GM12878 (cell line): ENCODE measurements around the gene MYRF. TPM values are rescaled to one million over a fixed set of nuclear protein-coding genes. Genes with fewer than 3 reads are reported as not detected.

Experiments used
- ATAC-seq: fragments of 200-7000 bp; cut with Tn5 transposase; 3 replicates; pipeline ENCODE4 v1.9.1; 2020; ENCODE audit warnings: mild to moderate bottlenecking, moderate library complexity
- BruUV-seq: library from RNA; stranded (reverse); fragments of 400-500 nt; replicated peaks from 2 replicates; lab custom pipeline; 2021; lab: Mats Ljungman, UMichigan
- CTCF ChIA-PET: fragments of 300-600 bp; sonication (Branson Sonifier 250); formaldehyde crosslinking; extraction: SDS; loops from one replicate; lab custom pipeline; 2021; ENCODE audit warnings: inconsistent platforms; lab: Yijun Ruan, JAX
- POLR2A ChIA-PET: fragments of 350-600 bp; formaldehyde crosslinking; extraction: SDS; loops from one replicate; lab custom pipeline; 2021; ENCODE audit warnings: inconsistent platforms; lab: Charles Lee
- RAD21 ChIA-PET: fragments of 300-600 bp; sonication (Branson Sonifier 250); formaldehyde crosslinking; loops from one replicate; lab custom pipeline; 2023; ENCODE audit warnings: antibody characterized with exemption; ENCODE audit not compliant: unreplicated experiment; lab: Charles Lee
- SMC1A ChIA-PET: fragments of 300-600 bp; sonication (Branson Sonifier 250); formaldehyde crosslinking; loops from one replicate; lab custom pipeline; 2023; ENCODE audit not compliant: unreplicated experiment, uncharacterized antibody; lab: Charles Lee
- DNase-seq: peaks from one replicate; pipeline ENCODE4 v3.0.0-alpha.2; 2011; ENCODE audit warnings: low read depth, low spot score
- FAIRE-seq: peaks from 3 replicates; lab custom pipeline; 2011; peaks lifted over from hg19 to GRCh38; lab: Jason Lieb, UNC
- H2AFZ ChIP-seq: 2 replicates; pipeline ENCODE4 v1.6.0; 2011; ENCODE audit warnings: low read depth, low read length, control low read depth; ENCODE audit not compliant: control insufficient read depth
- H3K27ac ChIP-seq: 2 replicates; pipeline ENCODE4 v1.5.1; 2011; ENCODE audit warnings: control low read depth; ENCODE audit not compliant: control insufficient read depth, insufficient read depth
- H3K27me3 ChIP-seq, 2 experiments: replicated peaks in 1 of 2; 2 replicates each; pipeline versions ENCODE4 v1.6.0 to v1.6.1; 2011; ENCODE audit warnings: low read length in 1 of 2; ENCODE audit not compliant: control insufficient read depth in 2 of 2, insufficient read depth in 2 of 2
- H3K36me3 ChIP-seq, 2 experiments: 2 replicates each; pipeline ENCODE4 v1.5.1; 2011; ENCODE audit warnings: low read length in 1 of 2; ENCODE audit not compliant: control insufficient read depth in 2 of 2, insufficient read depth in 2 of 2
- H3K4me1 ChIP-seq: 2 replicates; pipeline ENCODE4 v1.6.1; 2011; ENCODE audit warnings: mild to moderate bottlenecking, low read length, moderate library complexity, mixed read lengths; ENCODE audit not compliant: control insufficient read depth, insufficient read depth
- H3K4me2 ChIP-seq: 2 replicates; pipeline ENCODE4 v1.6.0; 2011; ENCODE audit warnings: control low read depth; ENCODE audit not compliant: control insufficient read depth, insufficient read depth
- H3K4me3 ChIP-seq: fragments of 200-600 bp; sonication (generic); 2 replicates; pipeline ENCODE4 v1.5.1; 2016
- H3K79me2 ChIP-seq: 2 replicates; pipeline ENCODE4 v1.6.0; 2011; ENCODE audit warnings: low read length; ENCODE audit not compliant: control insufficient read depth, insufficient read depth
- H3K9ac ChIP-seq: 2 replicates; pipeline ENCODE4 v1.8.0; 2011; ENCODE audit warnings: low read length, control low read depth, mixed read lengths; ENCODE audit not compliant: control insufficient read depth, insufficient read depth
- H3K9me3 ChIP-seq: replicated peaks from 3 replicates; pipeline ENCODE4 v1.5.1; 2011; ENCODE audit warnings: mild to moderate bottlenecking, low read length; ENCODE audit not compliant: control insufficient read depth, insufficient read depth
- H4K20me1 ChIP-seq: 2 replicates; pipeline ENCODE4 v1.6.0; 2011; ENCODE audit not compliant: control insufficient read depth, insufficient read depth
- BCL3 ChIP-seq: IDR thresholded peaks from 2 replicates; pipeline ENCODE4 v1.6.1; 2011; ENCODE audit warnings: borderline replicate concordance, low read depth, mild to moderate bottlenecking, moderate library complexity, low read length; ENCODE audit not compliant: insufficient read depth, poor library complexity, severe bottlenecking
- CBFB ChIP-seq: IDR thresholded peaks from 2 replicates; pipeline ENCODE4 v1.6.1; 2016; ENCODE audit warnings: antibody characterized with exemption, low read depth
- GATAD2B ChIP-seq: fragments of 450-650 bp; conservative IDR thresholded peaks from 2 replicates; pipeline ENCODE4 v1.6.1; 2017; ENCODE audit warnings: low read depth, mild to moderate bottlenecking, moderate library complexity
- HSF1 ChIP-seq: fragments of 150-350 bp; IDR thresholded peaks from 2 replicates; pipeline ENCODE4 v1.6.1; 2014; ENCODE audit warnings: mild to moderate bottlenecking, low read depth, low read length
- IKZF2 ChIP-seq, 2 experiments: fragments of 450-650 bp; IDR thresholded peaks; 2 replicates each; pipeline ENCODE4 v1.6.1; 2017; ENCODE audit warnings: mild to moderate bottlenecking in 2 of 2, moderate library complexity in 2 of 2
- MLLT1 ChIP-seq: fragments of 450-650 bp; IDR thresholded peaks from 2 replicates; pipeline ENCODE4 v1.6.1; 2016; ENCODE audit warnings: mild to moderate bottlenecking
- MTA3 ChIP-seq: IDR thresholded peaks from 2 replicates; pipeline ENCODE4 v1.6.1; 2012; ENCODE audit warnings: low read length, inconsistent platforms, borderline replicate concordance
- NBN ChIP-seq: fragments of 450-650 bp; IDR thresholded peaks from 2 replicates; pipeline ENCODE4 v1.6.1; 2016
- NFXL1 ChIP-seq: fragments of 450-650 bp; IDR thresholded peaks from 2 replicates; pipeline ENCODE4 v1.6.1; 2017; ENCODE audit warnings: antibody characterized with exemption, mild to moderate bottlenecking, borderline replicate concordance
- NKRF ChIP-seq: fragments of 450-650 bp; conservative IDR thresholded peaks from 2 replicates; pipeline ENCODE4 v1.6.1; 2017; ENCODE audit warnings: mild to moderate bottlenecking, moderate library complexity
- PBX3 ChIP-seq: IDR thresholded peaks from 2 replicates; pipeline ENCODE4 v1.6.1; 2011; ENCODE audit warnings: mild to moderate bottlenecking, low read depth, low read length, moderate library complexity; ENCODE audit not compliant: insufficient replicate concordance
- POLR2A ChIP-seq: IDR thresholded peaks from 2 replicates; pipeline ENCODE4 v1.6.1; 2011; ENCODE audit warnings: low read depth, mild to moderate bottlenecking, low read length
- RFX5 ChIP-seq: IDR thresholded peaks from 2 replicates; pipeline ENCODE4 v1.6.1; 2011; ENCODE audit warnings: low read depth, low read length, improper control_type of control experiment
- SMARCA5 ChIP-seq: fragments of 450-650 bp; IDR thresholded peaks from 2 replicates; pipeline ENCODE4 v1.6.1; 2017; ENCODE audit warnings: mild to moderate bottlenecking
- SP1 ChIP-seq: IDR thresholded peaks from one replicate; pipeline ENCODE4 v1.6.1; 2011; ENCODE audit warnings: low read depth, low read length
- TCF12 ChIP-seq: IDR thresholded peaks from 2 replicates; pipeline ENCODE4 v1.6.1; 2011; ENCODE audit warnings: low read depth, mild to moderate bottlenecking, low read length
- ZZZ3 ChIP-seq: IDR thresholded peaks from 2 replicates; pipeline ENCODE4 v1.6.1; 2011; ENCODE audit warnings: low read depth; ENCODE audit not compliant: control insufficient read depth, insufficient read length
- WGBS: methylation state at CpG from one replicate; pipeline ENCODE4 v1.1.6; 2016; ENCODE audit warnings: low lambda C conversion rate; ENCODE audit not compliant: insufficient replicate concordance, insufficient coverage; ENCODE audit errors: missing lambda C conversion rate; 5-methylcytosine and 5-hydroxymethylcytosine counted together
- in situ Hi-C: fragments of 300-500 bp; cut with MboI; formaldehyde crosslinking; loops from 9 replicates; pipeline ENCODE4 v1.14.3; 2018; ENCODE audit warnings: mixed read lengths
- intact Hi-C: fragments of 100-400 bp; cut with micrococcal nuclease; formaldehyde crosslinking; loops from one replicate; pipeline ENCODE4 v1.14.2; 2022; ENCODE audit not compliant: unreplicated experiment
- polyA plus RNA-seq, 11 experiments: library from polyadenylated mRNA; depleted of rRNA in 4 of 11; unstranded in 6 of 11; stranded (reverse) in 5 of 11; fragments of >200 nt; fragmentation: Nextera tagmentation in 4 of 11; fragmentation: Illumina TruSeq in 1 of 11; extraction: Ambion mirVana in 4 of 11; extraction: Trizol in 1 of 11; gene quantifications; 1 replicate in 1 of 11; 2 replicates in 10 of 11; pipeline versions ENCODE4 v1.2.1 to v1.2.3, GENCODE V29; 2011 to 2016; ENCODE audit warnings: inconsistent platforms in 2 of 11, missing spikeins in 2 of 11, low read depth in 1 of 11
- total RNA-seq, 4 experiments: library from RNA; depleted of rRNA in 3 of 4; stranded (reverse); fragments of >200 nt in 3 of 4; fragmentation: Illumina TruSeq in 1 of 4; extraction: Trizol in 1 of 4; gene quantifications; 2 replicates each; pipeline versions ENCODE4 v1.2.1 to v1.2.3, GENCODE V29; 2013 to 2021

MYRF gene
- total and polyA plus RNA-seq, 10 of the 15 experiments (the other 5 are each of a cell fraction or from before 2014, with no cell fraction given), result 0.27 to 15.6 (median 0.89) TPM

GRCh38 chr11:61805146-61805545 lies 52.7 kb downstream of the MYRF start (continued):
- TF ChIP-seq PBX3, result no peak
- TF ChIP-seq IKZF2 (IDR thresholded peaks at IDR 0.05), result no peak
- no peak for TF ChIP-seq NFXL1

GRCh38 chr11:61806785-61807184 lies 54.3 kb downstream of the MYRF start:
- Histone ChIP-seq H3K9ac (no peak overlapping the region), H3K27ac (no peak overlapping the region), H3K4me1 (no peaks in the 10 kb centered on the region), H3K9me3 (no peaks in the 10 kb centered on the region), H2AFZ (no peak overlapping the region), H3K36me3 (peaks cover 7 to 9% of the 10 kb centered on the region in 2 experiments), H4K20me1 (no peaks in the 10 kb centered on the region), H3K79me2 (no peaks in the 10 kb centered on the region), H3K4me3 (no peak overlapping the region), H3K27me3 (no peaks in the 10 kb centered on the region), H3K4me2 (no peak overlapping the region)
- SMC1A ChIA-PET, result interaction anchor here (1.1 to 1.8 kb wide), 6 partner anchors 8 to 277 kb away, joined by 3 to 10 read pairs (median 4); partner anchors contain the start of gene TMEM258
- whole genome bisulfite sequencing, result 98% methylated on average over 5 of the region's 5 CpGs
- no TSS peak for BruUV-seq
- CTCF ChIA-PET, result interaction anchor here (1.0 to 3.9 kb wide), 5 partner anchors 10 to 301 kb away, joined by 3 to 39 read pairs (median 4); no protein-coding TSS in a partner anchor
- DNase-seq, result no peak
- intact Hi-C loops (no loop called here), in situ Hi-C loops (no loop called here)
- POLR2A ChIA-PET, result interaction anchor here (0.9 to 2.4 kb wide), 2 partner anchors 8 to 27 kb away, joined by 4 to 8 read pairs; no protein-coding TSS in a partner anchor
- no peak for ATAC-seq
- RAD21 ChIA-PET, result interaction anchor here (1.1 to 3.7 kb wide), 3 partner anchors 8 to 59 kb away, joined by 3 to 19 read pairs (median 3); no protein-coding TSS in a partner anchor
- FAIRE-seq, result no peak
- no peak for TF ChIP-seq RFX5
- TF ChIP-seq NBN, result no peak
- no peak for TF ChIP-seq MTA3
- no peak for TF ChIP-seq SMARCA5
- no peak for TF ChIP-seq POLR2A
- no peak for TF ChIP-seq HSF1
- TF ChIP-seq MLLT1, result no peak
- TF ChIP-seq BCL3, result no peak
- no peak for TF ChIP-seq CBFB
- no peak for TF ChIP-seq SP1
- no peak for TF ChIP-seq TCF12
- no peak for TF ChIP-seq NKRF
- TF ChIP-seq ZZZ3, result no peak
- TF ChIP-seq GATAD2B, result no peak
